AG09319 (cell line): ENCODE data around the gene SHC4.
A peak's percentile ranks its signal among the peaks of the same experiment; 100 is the strongest.

Source experiments
- DNase-seq: peaks from one replicate; pipeline ENCODE4 v3.0.0-alpha.2; 2010; ENCODE audit warnings: low read depth; ENCODE audit errors: extremely low read depth
- CTCF ChIP-seq: IDR thresholded peaks from 2 replicates; pipeline ENCODE4 v1.5.1; 2011; ENCODE audit warnings: low read depth, mild to moderate bottlenecking, inconsistent platforms, low read length, moderate library complexity

SHC4 gene

DNA sequence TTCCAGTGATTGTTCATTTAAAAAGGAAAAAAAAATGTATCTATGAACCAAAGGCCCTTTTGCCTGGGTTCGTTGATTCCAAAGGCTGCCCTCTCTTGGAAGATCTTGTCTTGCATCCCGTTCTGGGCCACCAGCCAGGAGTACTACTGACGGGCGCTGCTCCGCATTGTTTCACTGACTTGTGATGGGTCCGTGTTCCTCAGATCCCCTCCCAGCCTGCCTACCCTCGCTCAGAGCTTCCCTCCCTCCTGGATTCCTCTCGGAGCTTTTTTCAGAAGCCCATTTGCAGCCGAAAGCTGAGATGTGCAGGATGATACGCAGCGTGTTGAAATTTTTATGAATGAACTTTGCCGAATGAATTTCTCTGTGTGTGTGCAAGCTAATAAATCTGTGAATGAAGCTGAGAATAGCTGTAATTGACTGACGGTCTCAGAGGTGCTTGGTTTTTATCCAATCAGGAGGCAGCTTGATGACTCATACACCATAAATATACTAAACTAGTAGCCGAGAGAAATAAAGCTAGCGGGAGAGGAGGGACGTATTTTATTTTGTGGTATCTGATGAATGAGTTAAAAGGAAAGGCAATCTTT is at the start of gene SHC4:
SHC4 (minus strand) TSS at position 396 of the 590 bp plus-strand sequence. CDS start 904 bp downstream, outside the sequence.
- DNase-seq = no peak
- TF ChIP-seq CTCF = peak; percentile 42

GRCh38 chr15:48999314-48999713 is 35.6 kb upstream of the SHC4 start:
- TF ChIP-seq CTCF = no peak
- DNase-seq = no peak

DNA sequence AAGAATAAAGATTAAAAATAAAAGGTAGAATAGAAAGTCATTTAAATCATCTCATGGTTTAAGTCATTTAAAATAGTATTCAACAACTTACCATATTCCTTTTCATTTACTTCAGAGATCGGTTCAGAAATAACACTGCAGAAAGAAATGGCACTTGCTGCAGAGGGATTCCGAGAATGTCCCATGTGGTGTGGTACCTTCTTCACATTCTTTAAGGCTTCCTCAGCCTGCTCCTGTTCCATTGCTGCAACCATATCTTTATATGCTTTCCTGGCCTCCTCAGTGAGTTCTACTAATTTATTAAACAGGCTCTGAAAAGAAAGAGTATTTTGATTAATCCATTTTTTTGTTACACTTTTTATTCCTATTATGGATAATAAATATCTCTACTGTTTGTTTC is 32.6 kb upstream of the SHC4 start:
- DNase-seq = no peak
- no peak for TF ChIP-seq CTCF

DNA sequence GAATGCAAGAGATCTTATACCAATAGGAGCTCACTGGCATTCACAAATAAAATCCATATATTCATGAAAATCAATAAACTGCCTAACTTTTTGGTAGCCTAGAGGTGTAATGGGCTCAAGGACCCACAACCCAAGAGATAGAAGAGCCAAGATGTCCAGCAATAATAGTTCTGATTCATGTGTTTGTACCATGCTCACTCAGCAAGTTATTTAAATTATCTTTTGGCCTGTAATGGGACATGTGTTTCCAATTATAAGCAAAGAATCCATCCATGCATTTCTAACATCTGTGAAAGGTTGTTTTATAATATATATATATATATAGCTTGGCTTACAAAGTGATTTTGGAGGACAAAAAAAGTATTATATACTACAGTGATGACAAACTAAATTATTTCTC is 29.7 kb upstream of the SHC4 start:
- TF ChIP-seq CTCF = no peak
- no peak for DNase-seq

DNA sequence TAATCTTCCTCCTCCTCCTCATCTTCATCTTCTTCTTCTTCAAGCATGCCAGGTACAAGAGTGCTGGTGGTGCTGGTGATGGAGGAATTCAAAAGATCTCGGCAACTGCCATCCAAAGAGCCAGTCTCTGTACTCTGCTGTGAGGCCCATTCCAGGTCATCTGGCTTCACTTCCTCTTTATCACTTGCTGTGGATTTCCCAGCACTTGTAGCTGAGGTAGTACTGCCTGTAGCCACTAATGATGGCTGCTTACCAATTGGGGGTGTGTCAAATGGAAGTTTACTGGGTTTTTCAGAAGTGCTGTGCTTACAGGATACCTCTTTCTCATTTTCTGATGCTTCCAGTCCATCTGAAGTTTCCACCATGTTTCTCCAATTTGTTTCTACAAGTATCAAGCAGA is 28.8 kb upstream of the SHC4 start:
- DNase-seq = no peak

DNA sequence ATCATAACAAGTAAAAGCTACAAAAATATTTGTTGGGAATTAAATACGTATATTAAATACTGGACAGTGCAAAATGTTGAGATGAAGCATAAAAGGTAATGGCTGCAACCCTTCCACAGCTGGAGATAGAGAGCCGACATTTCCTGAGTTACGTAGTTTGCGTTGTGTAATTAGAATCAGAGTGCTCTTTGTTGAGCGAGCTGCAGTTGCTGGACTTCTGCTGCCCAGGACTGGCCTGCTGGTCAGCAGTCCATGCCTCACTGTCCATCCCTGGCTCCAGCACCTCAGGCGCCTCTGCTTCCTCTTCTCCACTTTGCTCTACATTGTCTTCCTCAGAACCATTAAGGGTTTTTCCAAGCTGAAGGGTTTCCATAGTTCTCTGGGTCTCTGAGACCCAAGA is 28.4 kb upstream of the SHC4 start:
- DNase-seq = no peak
- TF ChIP-seq CTCF = no peak

More for the DNA sequence above, 28.8 kb upstream of the SHC4 start:
- TF ChIP-seq CTCF = no peak

- no peak for TF ChIP-seq CTCF
- no peak for DNase-seq
Measured at GRCh38 chr15:48989170-48989569, 25.5 kb upstream of the SHC4 start.
